ENCODE results near the gene CLEC4M. TPM values are rescaled to one million over a fixed set of nuclear protein-coding genes. Genes with fewer than 3 reads are reported as not detected.

CLEC4M gene
- total and polyA plus RNA-seq, 4 donors: 22.2 to 33.5 (median 32.9) TPM

- Histone ChIP-seq H3K9ac (ENCODE audit: low read depth in 1 of 2, low read length in 2 of 2) (no peak overlapping the region), H3K27ac (ENCODE audit: low read depth in 1 of 2, low read length in 2 of 2) (no peak overlapping the region), H3K27me3 (ENCODE audit: control insufficient read depth in 4 of 4, insufficient read depth in 4 of 4, low read length in 3 of 4) (no peaks in the 10 kb centered on the region), H3K36me3 (ENCODE audit: control insufficient read depth in 4 of 4, insufficient read depth in 3 of 4, low read depth in 1 of 4, low read length in 3 of 4) (no peaks in the 10 kb centered on the region), H3K9me3 (ENCODE audit: control insufficient read depth in 4 of 4, low read length in 3 of 4) (no peaks in the 10 kb centered on the region), H3K4me1 (ENCODE audit: control insufficient read depth in 4 of 4, insufficient read depth in 4 of 4, low read length in 3 of 4) (no peaks in the 10 kb centered on the region), H3K4me3 (ENCODE audit: low read depth in 1 of 3, low read length in 3 of 3) (no peak overlapping the region)
- 78% methylated on average over 11 of the region's 11 CpGs for WGBS
- DNase-seq (ENCODE audit: low spot score): no peak
- TF ChIP-seq GABPA (IDR thresholded peaks at IDR 0.05 in 1 of 2, conservative IDR thresholded peaks at IDR 0.05 in 1 of 2) (no peak), SP1 (IDR thresholded peaks at IDR 0.05) (no peak), REST (IDR thresholded peaks at IDR 0.05) (no peak), RXRA (IDR thresholded peaks at IDR 0.05) (no peak), HNF4G (IDR thresholded peaks at IDR 0.05) (no peak), RAD21 (IDR thresholded peaks at IDR 0.05) (no peak), TAF1 (conservative IDR thresholded peaks at IDR 0.05) (no peak), HNF4A (conservative IDR thresholded peaks at IDR 0.05) (no peak), MAX (IDR thresholded peaks at IDR 0.05) (no peak), FOXA2 (IDR thresholded peaks at IDR 0.05) (no peak), NR2F2 (IDR thresholded peaks at IDR 0.05) (no peak), YY1 (IDR thresholded peaks at IDR 0.05) (no peak)
Measured at GRCh38 chr19:7737215-7737614, 25.8 kb upstream of the CLEC4M start.

GRCh38 chr19:7738023-7738422 lies 25.0 kb upstream of the CLEC4M start:
- WGBS: 78% methylated on average over 7 of the region's 7 CpGs
- no peaks in the 10 kb centered on the region for H3K9me3 ChIP-seq (ENCODE audit: control insufficient read depth in 4 of 4, low read length in 3 of 4)
- H3K4me3 ChIP-seq (ENCODE audit: low read depth in 1 of 3, low read length in 3 of 3): no peak overlapping the region
- no peaks in the 10 kb centered on the region for H3K27me3 ChIP-seq (ENCODE audit: control insufficient read depth in 4 of 4, insufficient read depth in 4 of 4, low read length in 3 of 4)
- H3K27ac ChIP-seq (ENCODE audit: low read depth in 1 of 2, low read length in 2 of 2): no peak overlapping the region
- H3K36me3 ChIP-seq (ENCODE audit: control insufficient read depth in 4 of 4, insufficient read depth in 3 of 4, low read depth in 1 of 4, low read length in 3 of 4): no peaks in the 10 kb centered on the region
- H3K4me1 ChIP-seq (ENCODE audit: control insufficient read depth in 4 of 4, insufficient read depth in 4 of 4, low read length in 3 of 4): no peaks in the 10 kb centered on the region
- no peak for DNase-seq (ENCODE audit: low spot score)
- TF ChIP-seq MAX (IDR thresholded peaks at IDR 0.05) (no peak), HNF4A (conservative IDR thresholded peaks at IDR 0.05) (no peak), YY1 (IDR thresholded peaks at IDR 0.05) (no peak), FOXA2 (IDR thresholded peaks at IDR 0.05) (no peak), ZBTB33 (IDR thresholded peaks at IDR 0.05) (no peak), NR2F2 (IDR thresholded peaks at IDR 0.05) (no peak), RXRA (IDR thresholded peaks at IDR 0.05) (no peak), HNF4G (IDR thresholded peaks at IDR 0.05) (no peak), JUND (IDR thresholded peaks at IDR 0.05) (no peak), SP1 (IDR thresholded peaks at IDR 0.05) (no peak), REST (IDR thresholded peaks at IDR 0.05) (no peak)
- no peak overlapping the region for H3K9ac ChIP-seq (ENCODE audit: low read depth in 1 of 2, low read length in 2 of 2)

Data from liver (tissue), 9 donors.